Mesenchymal stem cell (in vitro differentiated cells and primary cell): ENCODE measurements around the gene LRP1B.

Experiments used
- DNase-seq: peaks from one replicate; pipeline ENCODE4 v3.0.0-alpha.2; 2013
- H2AFZ ChIP-seq: one replicate; pipeline ENCODE4 v1.6.1; 2013; ENCODE audit warnings: low read depth, mild to moderate bottlenecking, control low read depth, inconsistent platforms, low read length, moderate library complexity
- H2AK5ac ChIP-seq: 2 replicates; pipeline ENCODE4 v1.6.1; 2013; ENCODE audit warnings: low read length, moderate library complexity, mild to moderate bottlenecking, inconsistent platforms; ENCODE audit not compliant: severe bottlenecking
- H2BK120ac ChIP-seq: one replicate; pipeline ENCODE4 v1.6.1; 2013; ENCODE audit warnings: low read depth, mild to moderate bottlenecking, inconsistent platforms, low read length, moderate library complexity
- H2BK12ac ChIP-seq, 2 experiments: one replicate each; pipeline ENCODE4 v1.6.1; 2013; ENCODE audit warnings: inconsistent platforms in 2 of 2, low read length in 2 of 2, mild to moderate bottlenecking in 2 of 2, moderate library complexity in 2 of 2, control low read depth in 1 of 2
- H2BK15ac ChIP-seq: one replicate; pipeline ENCODE4 v1.6.1; 2013; ENCODE audit warnings: mild to moderate bottlenecking, low read depth, inconsistent platforms; ENCODE audit not compliant: poor library complexity, severe bottlenecking
- H2BK5ac ChIP-seq: 2 replicates; pipeline ENCODE4 v1.6.1; 2013; ENCODE audit warnings: low read depth, mild to moderate bottlenecking, low read length, control low read depth, inconsistent platforms; ENCODE audit not compliant: poor library complexity, severe bottlenecking
- H3K14ac ChIP-seq, 2 experiments: one replicate each; pipeline ENCODE4 v1.6.1; 2013; ENCODE audit warnings: inconsistent platforms in 2 of 2, low read length in 2 of 2, control low read depth in 1 of 2, mild to moderate bottlenecking in 1 of 2, moderate library complexity in 1 of 2
- H3K18ac ChIP-seq, 2 experiments: one replicate each; pipeline ENCODE4 v1.6.1; 2013; ENCODE audit warnings: inconsistent platforms in 2 of 2, low read length in 2 of 2, control low read depth in 1 of 2, low read depth in 1 of 2, mild to moderate bottlenecking in 1 of 2
- H3K23ac ChIP-seq, 2 experiments: one replicate each; pipeline ENCODE4 v1.6.1; 2013; ENCODE audit warnings: inconsistent platforms in 2 of 2, low read length in 2 of 2, mild to moderate bottlenecking in 2 of 2, moderate library complexity in 2 of 2, control low read depth in 1 of 2
- H3K27ac ChIP-seq: 2 replicates; pipeline ENCODE4 v1.5.1; 2013; ENCODE audit warnings: mild to moderate bottlenecking, moderate library complexity, low read length, control low read depth, inconsistent platforms; ENCODE audit not compliant: poor library complexity, severe bottlenecking
- H3K27me3 ChIP-seq, 2 experiments: 2 replicates each; pipeline versions ENCODE4 v1.6.1 to v1.7.0; 2013; ENCODE audit warnings: low read length in 2 of 2, mild to moderate bottlenecking in 2 of 2, moderate library complexity in 2 of 2, control low read depth in 1 of 2, inconsistent platforms in 1 of 2; ENCODE audit not compliant: control insufficient read depth in 1 of 2, insufficient read depth in 1 of 2
- H3K36me3 ChIP-seq, 2 experiments: 2 replicates each; pipeline versions ENCODE4 v1.6.1 to v1.7.0; 2013; ENCODE audit warnings: low read length in 2 of 2, control low read depth in 1 of 2, inconsistent platforms in 1 of 2, low read depth in 1 of 2, mild to moderate bottlenecking in 1 of 2; ENCODE audit not compliant: insufficient read depth in 2 of 2, control insufficient read depth in 1 of 2
- H3K4ac ChIP-seq, 2 experiments: one replicate each; pipeline ENCODE4 v1.6.1; 2013; ENCODE audit warnings: inconsistent platforms in 2 of 2, low read length in 2 of 2, mild to moderate bottlenecking in 2 of 2, moderate library complexity in 2 of 2, control low read depth in 1 of 2, low read depth in 1 of 2
- H3K4me1 ChIP-seq: 2 replicates; pipeline ENCODE4 v1.6.1; 2013; ENCODE audit warnings: low read depth, low read length, control low read depth; ENCODE audit not compliant: control insufficient read depth, insufficient read depth
- H3K4me2 ChIP-seq: 2 replicates; pipeline ENCODE4 v1.6.1; 2013; ENCODE audit warnings: low read length, mild to moderate bottlenecking, inconsistent platforms; ENCODE audit not compliant: poor library complexity, severe bottlenecking
- H3K4me3 ChIP-seq, 2 experiments: 2 replicates each; pipeline versions ENCODE4 v1.5.1 to v1.7.0; 2013; ENCODE audit warnings: low read length in 2 of 2, mild to moderate bottlenecking in 2 of 2, control low read depth in 1 of 2, low read depth in 1 of 2; ENCODE audit not compliant: insufficient read depth in 1 of 2
- H3K79me1 ChIP-seq: replicated peaks from 2 replicates; pipeline ENCODE4 v1.6.1; 2013; ENCODE audit warnings: mild to moderate bottlenecking, control low read depth, low read length, inconsistent platforms; ENCODE audit not compliant: poor library complexity, severe bottlenecking
- H3K9ac ChIP-seq: 2 replicates; pipeline ENCODE4 v1.7.0; 2013; ENCODE audit warnings: mild to moderate bottlenecking, low read length, moderate library complexity
- H3K9me3 ChIP-seq: 2 replicates; pipeline ENCODE4 v1.7.0; 2013; ENCODE audit warnings: mild to moderate bottlenecking, low read length; ENCODE audit not compliant: control insufficient read depth
- H4K8ac ChIP-seq: one replicate; pipeline ENCODE4 v1.6.1; 2013; ENCODE audit warnings: inconsistent platforms, mild to moderate bottlenecking, low read length, moderate library complexity
- H4K91ac ChIP-seq: one replicate; pipeline ENCODE4 v1.6.1; 2013; ENCODE audit warnings: mild to moderate bottlenecking, low read length, inconsistent platforms
- WGBS: methylation state at CpG from one replicate; pipeline ENCODE4 v1.1.7; 2013; ENCODE audit warnings: mixed read lengths; 5-methylcytosine and 5-hydroxymethylcytosine counted together

LRP1B gene

DNA sequence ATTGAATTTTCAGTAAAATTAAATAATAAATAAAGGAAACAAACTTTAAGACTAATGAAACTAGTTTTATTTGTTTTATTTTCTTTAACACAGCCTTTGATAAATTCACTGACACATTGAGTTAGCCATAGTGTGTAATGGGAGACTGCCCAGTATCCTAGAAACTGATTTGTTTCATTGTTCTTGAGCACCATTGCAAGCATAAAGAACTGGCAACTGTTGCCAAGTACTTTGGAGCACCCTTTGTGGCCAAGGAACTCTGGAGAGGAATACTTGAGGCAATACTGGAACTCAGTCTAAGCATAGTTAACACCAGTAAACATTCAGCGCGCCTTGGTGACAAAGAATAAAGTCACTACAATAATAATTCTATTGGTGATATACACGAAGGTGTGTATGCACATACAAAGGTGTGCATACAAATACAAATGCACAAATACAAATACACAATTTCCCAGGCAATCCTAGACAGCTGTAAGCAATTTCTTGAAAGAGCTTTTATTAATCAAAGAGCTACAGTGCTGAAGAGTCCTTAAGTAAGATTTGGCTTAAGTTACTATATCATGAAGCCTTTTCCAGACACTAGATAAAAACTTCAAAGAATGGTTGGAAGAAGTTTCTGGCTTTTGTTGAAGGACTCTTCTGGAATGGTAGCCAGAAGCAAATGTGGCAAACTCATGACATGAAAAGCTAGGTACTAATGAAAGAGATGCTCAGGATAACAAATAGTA is 1371.2 kb downstream of the LRP1B start:
- no peak overlapping the region for H4K91ac ChIP-seq
- no peaks in the 10 kb centered on the region for H3K36me3 ChIP-seq
- H2AK5ac ChIP-seq: no peak overlapping the region
- H3K27me3 ChIP-seq: no peaks in the 10 kb centered on the region
- no peak overlapping the region for H3K4me2 ChIP-seq
- no peaks in the 10 kb centered on the region for H3K79me1 ChIP-seq
- no peak overlapping the region for H2BK12ac ChIP-seq
- H3K4ac ChIP-seq: no peak overlapping the region
- no peak overlapping the region for H3K23ac ChIP-seq
- H3K4me3 ChIP-seq: no peak overlapping the region
- H2BK15ac ChIP-seq: no peak overlapping the region
- DNase-seq: no peak
- no peak overlapping the region for H3K27ac ChIP-seq
- WGBS: no CpG with 5 or more reads among the region's 3 CpGs
- no peak overlapping the region for H3K18ac ChIP-seq
- no peak overlapping the region for H2BK120ac ChIP-seq
- H3K9ac ChIP-seq: no peak overlapping the region
- no peak overlapping the region for H2BK5ac ChIP-seq
- H3K9me3 ChIP-seq: peaks cover 7% of the 10 kb centered on the region
- no peak overlapping the region for H2AFZ ChIP-seq
- no peak overlapping the region for H4K8ac ChIP-seq
- no peak overlapping the region for H3K14ac ChIP-seq
- no peaks in the 10 kb centered on the region for H3K4me1 ChIP-seq

GRCh38 chr2:140747665-140748064 is 1383.2 kb downstream of the LRP1B start:
- Histone ChIP-seq H3K27me3 (no peaks in the 10 kb centered on the region), H3K79me1 (no peaks in the 10 kb centered on the region), H3K14ac (no peak overlapping the region), H3K9me3 (no peaks in the 10 kb centered on the region), H2BK5ac (no peak overlapping the region), H2AFZ (no peak overlapping the region), H2BK15ac (no peak overlapping the region), H3K23ac (no peak overlapping the region), H3K4me3 (no peak overlapping the region), H3K27ac (no peak overlapping the region), H4K8ac (no peak overlapping the region), H3K4ac (no peak overlapping the region), H3K18ac (no peak overlapping the region), H4K91ac (no peak overlapping the region), H2BK12ac (no peak overlapping the region), H3K9ac (no peak overlapping the region), H2BK120ac (no peak overlapping the region), H3K36me3 (no peaks in the 10 kb centered on the region), H3K4me2 (no peak overlapping the region), H3K4me1 (no peaks in the 10 kb centered on the region), H2AK5ac (no peak overlapping the region)
- no peak for DNase-seq
- no CpG with 5 or more reads among the region's 3 CpGs for WGBS

GRCh38 chr2:140747090-140747489 is 1383.7 kb downstream of the LRP1B start:
- Histone ChIP-seq H2BK15ac (no peak overlapping the region), H3K4me2 (no peak overlapping the region), H3K18ac (no peak overlapping the region), H3K14ac (no peak overlapping the region), H3K4me1 (no peaks in the 10 kb centered on the region), H2BK5ac (no peak overlapping the region), H2AFZ (no peak overlapping the region), H3K27me3 (no peaks in the 10 kb centered on the region), H3K36me3 (no peaks in the 10 kb centered on the region), H3K9me3 (no peaks in the 10 kb centered on the region), H3K9ac (no peak overlapping the region), H4K91ac (no peak overlapping the region), H2BK12ac (no peak overlapping the region), H3K23ac (no peak overlapping the region), H2BK120ac (no peak overlapping the region), H3K4ac (no peak overlapping the region), H4K8ac (no peak overlapping the region), H3K79me1 (no peaks in the 10 kb centered on the region), H2AK5ac (no peak overlapping the region), H3K27ac (no peak overlapping the region), H3K4me3 (no peak overlapping the region)
- WGBS: 46% methylated on average over 2 of the region's 2 CpGs
- no peak for DNase-seq

DNA sequence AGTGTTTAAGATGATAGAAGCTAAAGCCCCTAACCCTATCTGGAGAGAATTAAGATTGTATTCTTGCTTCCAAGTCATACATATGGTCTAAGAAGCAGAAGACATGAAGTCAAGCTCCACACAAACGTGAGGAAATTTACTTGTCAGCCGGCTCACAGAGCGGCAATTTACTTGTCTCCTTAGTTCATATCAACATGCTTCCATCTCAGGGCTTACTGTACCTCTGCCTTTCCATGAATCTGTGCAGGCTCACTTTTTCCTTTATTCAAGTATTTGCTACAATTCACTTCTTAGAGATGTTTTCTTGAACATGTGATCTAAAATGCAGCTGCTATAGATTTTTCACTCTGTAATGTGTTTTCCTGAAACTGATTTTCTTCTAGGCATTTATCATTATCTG is 1386.4 kb downstream of the LRP1B start:
- H3K27ac ChIP-seq: no peak overlapping the region
- no peak overlapping the region for H2BK15ac ChIP-seq
- H3K4me2 ChIP-seq: no peak overlapping the region
- no peak overlapping the region for H2BK12ac ChIP-seq
- H3K27me3 ChIP-seq: no peaks in the 10 kb centered on the region
- H2AK5ac ChIP-seq: no peak overlapping the region
- no peaks in the 10 kb centered on the region for H3K79me1 ChIP-seq
- no peak overlapping the region for H3K4me3 ChIP-seq
- no peak overlapping the region for H3K9ac ChIP-seq
- H4K91ac ChIP-seq: no peak overlapping the region
- H3K36me3 ChIP-seq: no peaks in the 10 kb centered on the region
- H3K4me1 ChIP-seq: no peaks in the 10 kb centered on the region
- no peak overlapping the region for H4K8ac ChIP-seq
- no peak overlapping the region for H3K18ac ChIP-seq
- H3K4ac ChIP-seq: no peak overlapping the region
- no peaks in the 10 kb centered on the region for H3K9me3 ChIP-seq
- no peak overlapping the region for H3K14ac ChIP-seq
- H2BK120ac ChIP-seq: no peak overlapping the region
- no peak overlapping the region for H2BK5ac ChIP-seq
- H2AFZ ChIP-seq: no peak overlapping the region
- 95% methylated on average over 3 of the region's 3 CpGs for WGBS
- no peak for DNase-seq
- no peak overlapping the region for H3K23ac ChIP-seq
